ENCODE results near the gene CD6. TPM values are rescaled to one million over a fixed set of nuclear protein-coding genes. Genes with fewer than 3 reads are reported as not detected.
"Not testable (repeated sequence)": the region's sequence is repeated elsewhere in the genome, so short reads cannot be mapped to it uniquely, and the experiment has no call there.

The CD6 gene
- total RNA-seq, 1 experiment from 2014 or later, result 1.4 TPM

- Histone ChIP-seq H4K20me1 (ENCODE audit: insufficient read depth) (no peaks in the 10 kb centered on the region), H3K4me3 (replicated peaks in 1 of 2; ENCODE audit: low read depth in 1 of 2, low read length in 2 of 2) (0 out of 4 replicates have a peak overlapping the region, but pooled peaks of 1 of the 2 experiments have one; percentile 6), H3K36me3 (ENCODE audit: control insufficient read depth in 1 of 2, insufficient read depth in 2 of 2, low read length in 2 of 2) (no peaks in the 10 kb centered on the region), H3K79me2 (ENCODE audit: insufficient read depth, low read length) (no peaks in the 10 kb centered on the region), H3K4me2 (ENCODE audit: low read length) (peak overlapping the region; percentile 63), H3K27ac (ENCODE audit: low read depth, low read length) (no peak overlapping the region), H3K9me3 (ENCODE audit: control insufficient read depth in 1 of 2, insufficient read depth in 1 of 2, low read depth in 1 of 2, low read length in 2 of 2) (no peaks in the 10 kb centered on the region), H3K4me1 (ENCODE audit: control insufficient read depth in 1 of 2, insufficient read depth in 2 of 2, low read length in 2 of 2) (peaks cover 7 to 17% of the 10 kb centered on the region in 2 experiments), H3K27me3 (ENCODE audit: insufficient read depth, low read length) (no peaks in the 10 kb centered on the region), H3K9ac (ENCODE audit: low read length) (no peak overlapping the region), H2AFZ (ENCODE audit: low read depth, low read length, poor library complexity, severe bottlenecking) (peak overlapping the region; percentile 71), H3K9me2 (ENCODE audit: insufficient read depth) (no peaks in the 10 kb centered on the region)
- POLR2A ChIA-PET, result no interaction called here
- RAD21 ChIA-PET (ENCODE audit: low non-redundant PET in 1 of 2, low total read pairs in 2 of 2, uncharacterized antibody in 2 of 2, unreplicated experiment in 2 of 2), result no interaction called here
- intact Hi-C loops (cut with micrococcal nuclease), result no loop called here
- TF ChIP-seq FOSL1 (IDR thresholded peaks at IDR 0.05; ENCODE audit: low read depth) (peak; percentile 63), CEBPB (IDR thresholded peaks at IDR 0.05; ENCODE audit: low read depth) (peak; percentile 61)
- TF ChIP-seq, protein P1, sequence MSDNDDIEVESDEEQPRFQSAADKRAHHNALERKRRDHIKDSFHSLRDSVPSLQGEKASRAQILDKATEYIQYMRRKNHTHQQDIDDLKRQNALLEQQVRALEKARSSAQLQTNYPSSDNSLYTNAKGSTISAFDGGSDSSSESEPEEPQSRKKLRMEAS (IDR thresholded peaks at IDR 0.05), result no peak
- BruUV-seq (replicated peaks), result no TSS peak
- ATAC-seq (peak; percentile 74), DNase-seq (ENCODE audit: low read depth, low spot score) (peak; percentile 6)
- CTCF ChIA-PET, result no interaction called here
Observed at GRCh38 chr11:61061081-61061826, 89.8 kb downstream of the CD6 start.

DNA sequence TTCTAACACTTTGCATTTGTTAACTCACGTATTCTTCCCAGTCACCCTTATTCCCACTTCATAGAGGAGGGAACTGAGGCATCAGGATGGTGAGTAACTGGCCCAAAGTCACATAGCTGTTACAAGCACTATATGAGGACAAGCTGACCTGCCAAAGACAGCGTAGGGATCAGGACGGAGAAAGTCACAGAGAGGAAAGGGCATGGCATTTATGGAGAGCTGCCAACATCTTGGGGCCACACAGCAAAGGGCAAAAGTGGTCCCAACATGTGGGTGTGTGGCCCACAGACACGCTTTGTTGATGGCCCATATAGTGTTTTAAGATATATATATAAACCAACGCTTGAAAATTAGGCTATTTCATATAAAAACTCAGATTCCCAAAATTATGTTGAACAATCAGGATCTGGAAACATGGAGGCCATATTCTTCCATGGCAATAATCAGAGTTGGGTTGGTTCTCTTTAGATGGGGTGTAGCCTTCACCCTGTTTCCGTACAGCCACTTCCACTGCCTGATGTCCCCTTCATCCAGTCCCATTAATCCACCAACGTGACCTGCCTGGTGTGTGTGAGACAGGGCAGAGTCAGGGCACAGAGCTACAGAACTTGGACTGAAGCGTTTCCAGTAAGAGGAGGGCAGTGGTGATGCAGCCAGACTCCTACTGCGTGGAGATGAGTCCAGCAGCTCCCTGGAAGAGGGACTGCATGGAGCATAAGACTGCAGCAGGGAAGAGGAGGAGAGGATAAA lies 90.9 kb downstream of the CD6 start:
- H3K27me3 ChIP-seq (ENCODE audit: insufficient read depth, low read length), result no peaks in the 10 kb centered on the region
- H3K4me2 ChIP-seq (ENCODE audit: low read length), result no peak overlapping the region
- H3K79me2 ChIP-seq (ENCODE audit: insufficient read depth, low read length), result no peaks in the 10 kb centered on the region
- H3K4me1 ChIP-seq (ENCODE audit: control insufficient read depth in 1 of 2, insufficient read depth in 2 of 2, low read length in 2 of 2), result peaks cover 7 to 17% of the 10 kb centered on the region in 2 experiments
- no peak for DNase-seq (ENCODE audit: low read depth, low spot score)
- RAD21 ChIA-PET (ENCODE audit: low non-redundant PET in 1 of 2, low total read pairs in 2 of 2, uncharacterized antibody in 2 of 2, unreplicated experiment in 2 of 2), result no interaction called here
- no peaks in the 10 kb centered on the region for H4K20me1 ChIP-seq (ENCODE audit: insufficient read depth)
- no peaks in the 10 kb centered on the region for H3K36me3 ChIP-seq (ENCODE audit: control insufficient read depth in 1 of 2, insufficient read depth in 2 of 2, low read length in 2 of 2)
- BruUV-seq (replicated peaks), result no TSS peak
- H3K9me2 ChIP-seq (ENCODE audit: insufficient read depth), result no peaks in the 10 kb centered on the region
- intact Hi-C loops (cut with micrococcal nuclease), result no loop called here
- TF ChIP-seq CEBPB (IDR thresholded peaks at IDR 0.05; ENCODE audit: low read depth) (no peak), ZNF274 (IDR thresholded peaks at IDR 0.05; ENCODE audit: low read depth, low read length) (no peak), TCF7L2 (IDR thresholded peaks at IDR 0.05; ENCODE audit: borderline replicate concordance, extremely low read depth, insufficient read depth, insufficient read length) (no peak), ZFX (IDR thresholded peaks at IDR 0.05) (no peak), SP1 (IDR thresholded peaks at IDR 0.05; ENCODE audit: low read depth) (no peak)
- no peak overlapping the region for H3K27ac ChIP-seq (ENCODE audit: low read depth, low read length)
- POLR2A ChIA-PET, result no interaction called here
- CTCF ChIA-PET, result no interaction called here
- H3K9ac ChIP-seq (ENCODE audit: low read length), result no peak overlapping the region
- no peak overlapping the region for H3K4me3 ChIP-seq (replicated peaks in 1 of 2; ENCODE audit: low read depth in 1 of 2, low read length in 2 of 2)
- peak overlapping the region; percentile 17 for H2AFZ ChIP-seq (ENCODE audit: low read depth, low read length, poor library complexity, severe bottlenecking)
- ATAC-seq, result no peak
- no peaks in the 10 kb centered on the region for H3K9me3 ChIP-seq (ENCODE audit: control insufficient read depth in 1 of 2, insufficient read depth in 1 of 2, low read depth in 1 of 2, low read length in 2 of 2)

DNA sequence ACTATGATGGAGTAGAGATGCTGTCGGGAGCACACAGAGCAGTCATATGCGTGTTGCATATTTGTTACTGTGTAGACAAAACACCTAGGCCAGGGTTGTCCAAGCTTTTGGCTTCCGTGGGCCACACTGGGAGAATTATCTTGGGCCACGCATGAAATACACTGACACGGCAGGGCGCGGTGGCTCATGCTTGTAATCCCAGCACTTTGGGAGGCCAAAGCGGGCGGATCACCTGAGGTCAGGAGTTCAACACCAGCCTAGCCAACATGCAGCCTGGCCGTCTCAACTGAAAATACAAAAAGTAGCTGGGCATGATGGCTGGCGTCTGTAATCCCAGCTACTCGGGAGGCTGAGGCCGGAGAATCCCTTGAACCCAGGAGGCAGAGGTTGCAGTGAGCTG lies 93.8 kb downstream of the CD6 start:
- H3K79me2 ChIP-seq (ENCODE audit: insufficient read depth, low read length); H3K27me3 ChIP-seq (ENCODE audit: insufficient read depth, low read length); H3K9ac ChIP-seq (ENCODE audit: low read length); POLR2A ChIA-PET; ATAC-seq; H2AFZ ChIP-seq (ENCODE audit: low read depth, low read length, poor library complexity, severe bottlenecking); H4K20me1 ChIP-seq (ENCODE audit: insufficient read depth); DNase-seq (ENCODE audit: low read depth, low spot score); H3K36me3 ChIP-seq (ENCODE audit: control insufficient read depth in 1 of 2, insufficient read depth in 2 of 2, low read length in 2 of 2); H3K4me3 ChIP-seq (replicated peaks in 1 of 2; ENCODE audit: low read depth in 1 of 2, low read length in 2 of 2); intact Hi-C loops (cut with micrococcal nuclease); H3K9me2 ChIP-seq (ENCODE audit: insufficient read depth); H3K27ac ChIP-seq (ENCODE audit: low read depth, low read length); H3K9me3 ChIP-seq (ENCODE audit: control insufficient read depth in 1 of 2, insufficient read depth in 1 of 2, low read depth in 1 of 2, low read length in 2 of 2); BruUV-seq (replicated peaks); CTCF ChIA-PET; RAD21 ChIA-PET (ENCODE audit: low non-redundant PET in 1 of 2, low total read pairs in 2 of 2, uncharacterized antibody in 2 of 2, unreplicated experiment in 2 of 2); H3K4me2 ChIP-seq (ENCODE audit: low read length): not testable (repeated sequence)
- H3K4me1 ChIP-seq (ENCODE audit: control insufficient read depth in 1 of 2, insufficient read depth in 2 of 2, low read length in 2 of 2), result peaks cover 7 to 17% of the 10 kb centered on the region in 2 experiments

All from HCT116 (cell line).